Stimulated activated CD4-positive, alpha-beta T cell treated with anti-CD3 and anti-CD28 coated beads, Interleukin-15, amount 100 ng/mL, for 24 hours (primary cell): ENCODE measurements around the gene CCDC178.
"Not testable (repeated sequence)": the region's sequence is repeated elsewhere in the genome, so short reads cannot be mapped to it uniquely, and the experiment has no call there.

ENCODE experiments used
- DNase-seq: peaks from one replicate; pipeline ENCODE4 v3.0.0-alpha.2; 2020

Gene CCDC178

DNA sequence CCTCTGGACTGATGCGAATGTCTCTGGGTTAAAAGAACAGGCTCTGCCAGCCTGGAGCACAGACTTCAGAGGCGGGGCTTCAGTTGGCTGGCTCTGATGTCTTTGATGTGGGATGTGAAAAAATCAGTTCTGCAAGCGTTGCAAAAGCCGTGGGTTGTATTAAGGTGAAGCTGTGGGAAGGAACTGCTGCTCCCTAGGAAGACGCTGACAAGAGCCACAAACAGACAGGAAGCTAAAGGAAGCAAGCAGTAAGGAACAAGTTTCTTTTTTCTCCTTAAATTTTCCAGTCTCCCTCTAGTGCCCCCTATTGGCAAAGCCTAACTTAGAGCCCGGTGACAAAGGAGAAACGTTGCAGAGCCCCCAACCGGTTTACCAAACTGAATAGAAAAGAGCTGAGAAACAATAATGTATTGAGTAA lies 239.0 kb downstream of the CCDC178 start:
- DNase-seq = no peak

DNA sequence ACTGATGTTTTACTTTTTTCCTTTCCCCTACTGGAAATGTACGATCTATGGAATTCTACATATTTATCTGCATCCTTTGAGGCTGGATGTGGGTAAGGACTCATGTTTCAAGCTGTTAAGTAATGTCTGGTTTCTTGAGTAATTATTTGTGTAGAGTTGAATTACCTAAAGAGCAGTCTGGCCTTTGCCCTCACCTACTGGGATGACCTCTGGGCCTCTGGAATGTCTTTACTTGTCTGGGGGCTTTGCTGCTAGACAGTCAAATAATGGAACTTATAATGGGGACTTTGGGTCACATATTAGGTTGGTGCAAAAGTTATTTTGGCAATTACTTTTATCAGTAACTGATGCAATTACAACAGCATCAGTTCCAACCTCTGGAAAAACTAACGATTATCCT lies 244.7 kb downstream of the CCDC178 start:
- no peak for DNase-seq

DNA sequence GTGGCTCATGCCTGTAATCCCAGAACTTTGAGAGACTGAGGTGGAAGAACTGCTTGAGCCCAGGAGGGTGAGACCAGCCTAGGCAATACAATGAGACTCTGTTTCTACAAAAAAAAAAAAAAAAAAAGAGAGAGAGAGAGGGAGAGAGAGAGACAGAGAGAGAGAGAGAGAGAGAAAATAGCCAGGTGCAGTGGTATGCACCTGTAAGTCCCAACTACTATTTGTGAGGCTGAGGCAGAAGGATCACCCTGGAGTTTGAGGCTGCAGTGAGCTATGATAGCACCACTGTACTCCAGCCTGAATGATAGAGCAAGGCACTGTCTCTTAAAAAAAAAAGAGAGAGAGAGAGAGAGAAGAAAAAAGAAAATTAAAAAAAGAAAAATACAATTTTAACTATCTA lies 245.7 kb downstream of the CCDC178 start:
- no peak for DNase-seq

DNA sequence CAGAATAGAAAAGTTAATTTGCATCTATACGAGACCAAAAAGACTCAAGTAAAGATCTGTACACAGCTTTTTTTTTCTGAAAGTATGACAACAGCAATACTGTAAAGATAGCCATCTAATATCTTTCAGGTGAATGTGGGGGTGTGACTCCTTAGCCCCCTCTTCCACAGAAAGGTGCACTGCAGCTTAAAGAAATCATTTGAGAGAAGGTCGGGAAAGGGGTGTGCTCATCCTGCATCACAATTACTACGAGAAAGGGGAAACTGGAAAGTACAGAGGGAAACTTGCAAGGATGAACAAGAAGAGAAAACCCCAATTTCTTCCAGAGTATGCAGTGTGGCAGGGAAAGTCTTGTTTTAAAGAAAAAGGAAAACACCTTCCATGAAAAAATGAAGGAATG lies 255.6 kb downstream of the CCDC178 start:
- DNase-seq = no peak

DNA sequence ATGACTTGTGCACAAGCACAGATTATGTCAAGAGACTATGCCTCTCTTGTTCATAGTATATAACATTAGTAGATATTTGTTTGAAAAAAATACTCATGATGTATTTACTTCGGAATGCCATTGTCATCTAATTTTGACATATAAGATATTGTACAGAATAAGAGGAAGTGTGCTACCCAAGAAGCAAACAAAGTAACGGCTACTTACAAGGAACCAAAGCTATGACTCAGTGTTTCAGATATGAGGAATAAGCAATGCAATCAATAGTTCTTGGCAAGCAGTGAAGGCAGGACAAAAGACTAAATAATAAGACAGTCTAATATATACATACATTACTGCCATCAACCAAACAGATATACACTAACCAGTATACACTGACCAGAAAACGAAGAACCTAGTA lies 256.3 kb downstream of the CCDC178 start:
- no peak for DNase-seq

DNA sequence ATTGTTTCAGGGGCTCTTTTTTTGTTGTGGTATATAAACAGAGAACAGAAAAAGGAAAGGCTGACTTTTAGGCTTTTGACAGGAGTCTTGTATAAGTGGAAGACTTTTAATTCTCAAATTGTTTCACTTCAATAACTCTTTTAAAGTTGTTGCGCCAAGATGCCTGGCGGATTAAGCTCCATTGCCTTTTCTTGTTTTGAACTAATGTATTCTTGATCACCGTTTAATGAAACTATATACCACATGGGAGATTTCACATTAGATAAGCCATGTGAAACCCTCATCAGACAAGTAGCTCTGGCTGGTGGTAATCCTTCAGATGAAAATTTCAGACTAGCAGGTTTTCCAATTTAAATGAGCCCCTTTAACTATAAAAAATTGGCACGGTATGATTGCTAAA lies 257.4 kb downstream of the CCDC178 start:
- DNase-seq = no peak

DNA sequence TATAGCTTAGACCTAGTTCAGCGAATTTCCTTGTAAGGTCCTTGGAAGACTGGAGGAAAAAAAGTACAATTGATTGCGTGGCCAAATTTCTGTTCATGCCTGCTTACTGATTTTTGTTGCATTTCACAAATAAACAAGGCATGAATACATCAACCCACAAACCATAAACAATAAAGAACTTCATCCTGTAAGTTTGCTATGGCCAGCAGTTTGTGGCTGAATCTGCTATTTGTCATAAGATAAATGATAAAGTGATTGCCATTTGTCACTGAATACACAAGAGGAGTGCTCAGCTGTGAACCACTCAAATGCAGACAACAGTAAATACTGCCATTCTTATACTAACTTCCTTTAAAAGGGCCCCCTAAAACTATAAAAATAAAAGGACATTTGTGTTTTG lies 259.5 kb downstream of the CCDC178 start:
- no peak for DNase-seq

DNA sequence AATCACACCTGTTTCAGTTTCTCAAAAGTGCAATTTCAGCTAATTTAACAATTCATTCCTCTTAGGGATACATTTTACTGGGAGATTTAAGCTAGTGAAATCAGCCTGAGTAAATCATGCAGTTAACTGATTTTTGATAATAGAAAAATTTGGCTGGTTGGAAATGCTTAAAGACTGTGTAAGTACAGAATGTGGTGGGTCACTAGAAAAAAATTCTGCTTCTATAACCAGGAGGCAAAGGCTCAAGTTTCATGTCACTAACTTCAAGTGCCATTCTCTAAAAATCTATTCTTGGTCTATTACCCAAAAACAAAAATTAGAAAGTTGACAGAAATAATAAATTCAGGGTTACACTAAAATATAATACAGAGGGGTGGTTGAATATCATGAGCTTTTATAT lies 271.3 kb downstream of the CCDC178 start:
- no peak for DNase-seq

DNA sequence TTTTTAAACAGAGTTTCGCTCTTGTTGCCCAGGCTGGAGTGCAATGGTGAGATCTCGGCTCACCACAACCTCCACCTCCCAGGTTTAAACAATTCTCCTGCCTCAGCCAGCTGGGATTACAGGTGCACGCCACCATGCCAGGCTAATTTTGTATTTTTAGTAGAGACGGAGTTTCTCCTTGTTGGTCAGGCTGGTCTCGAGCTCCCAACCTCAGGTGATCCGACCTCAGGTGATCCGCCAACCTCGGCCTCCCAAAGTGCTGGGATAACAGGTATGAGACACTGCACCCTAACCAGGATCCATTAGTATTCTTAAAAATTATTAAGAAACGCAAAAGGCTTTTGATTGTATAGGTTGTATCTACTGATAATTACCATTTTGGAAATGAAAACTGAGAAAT lies 276.4 kb downstream of the CCDC178 start:
- DNase-seq = not testable (repeated sequence)

DNA sequence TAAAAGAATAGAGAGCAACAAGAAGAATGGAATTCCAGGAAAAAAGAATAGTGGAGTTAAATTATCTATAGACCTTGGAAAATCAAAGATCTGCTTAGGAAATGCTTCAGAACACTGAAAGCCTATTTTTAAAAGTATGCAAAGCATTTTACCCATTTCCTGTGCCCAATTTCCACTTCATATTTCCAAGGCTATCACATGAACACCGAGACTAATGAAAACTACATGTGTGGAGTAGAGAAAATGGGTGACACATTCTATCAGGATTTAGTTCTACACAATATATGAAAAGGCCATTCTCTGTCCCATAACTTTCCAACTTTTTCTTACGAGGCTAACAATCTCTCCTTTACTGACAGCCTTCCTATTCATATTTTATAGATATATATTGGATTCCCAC lies 279.4 kb downstream of the CCDC178 start:
- DNase-seq = no peak

DNA sequence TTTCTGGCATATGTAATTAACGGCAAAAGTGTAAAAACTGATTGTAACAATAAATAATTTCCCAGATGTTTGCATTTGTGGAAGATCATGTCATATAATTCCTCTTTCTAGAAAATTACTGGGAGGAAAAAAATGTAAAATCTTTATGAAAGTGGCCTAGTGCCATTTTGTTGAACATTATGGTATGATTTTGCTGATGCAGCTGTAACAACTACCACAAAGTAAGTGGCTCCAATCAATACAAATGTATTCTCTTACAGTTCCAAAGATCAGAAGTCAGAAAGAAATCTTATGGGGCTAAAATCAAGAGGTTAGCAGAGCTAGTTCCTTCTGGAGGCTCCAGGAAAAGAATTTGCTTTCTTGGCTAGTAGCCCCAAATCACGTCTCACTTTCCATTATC lies 281.4 kb downstream of the CCDC178 start:
- no peak for DNase-seq

DNA sequence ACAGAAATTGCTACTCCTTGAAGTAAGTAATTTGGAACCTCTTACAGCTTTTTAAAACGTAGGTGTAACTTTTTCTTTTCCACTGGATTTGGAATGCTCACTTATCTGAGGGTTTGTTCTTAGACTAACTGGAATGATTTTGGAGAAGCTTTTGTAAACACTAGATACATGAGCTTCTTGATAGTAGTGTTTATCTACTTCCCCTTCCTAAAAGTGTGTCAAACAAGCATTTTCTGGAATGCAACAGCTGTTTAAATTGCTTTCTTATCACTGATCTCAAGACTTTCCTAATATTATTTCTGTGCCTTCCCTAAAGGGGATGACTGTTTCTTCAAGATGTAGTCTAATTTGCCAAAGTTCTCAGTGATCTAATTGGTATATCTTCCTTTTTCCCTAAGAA lies 282.6 kb downstream of the CCDC178 start:
- no peak for DNase-seq

DNA sequence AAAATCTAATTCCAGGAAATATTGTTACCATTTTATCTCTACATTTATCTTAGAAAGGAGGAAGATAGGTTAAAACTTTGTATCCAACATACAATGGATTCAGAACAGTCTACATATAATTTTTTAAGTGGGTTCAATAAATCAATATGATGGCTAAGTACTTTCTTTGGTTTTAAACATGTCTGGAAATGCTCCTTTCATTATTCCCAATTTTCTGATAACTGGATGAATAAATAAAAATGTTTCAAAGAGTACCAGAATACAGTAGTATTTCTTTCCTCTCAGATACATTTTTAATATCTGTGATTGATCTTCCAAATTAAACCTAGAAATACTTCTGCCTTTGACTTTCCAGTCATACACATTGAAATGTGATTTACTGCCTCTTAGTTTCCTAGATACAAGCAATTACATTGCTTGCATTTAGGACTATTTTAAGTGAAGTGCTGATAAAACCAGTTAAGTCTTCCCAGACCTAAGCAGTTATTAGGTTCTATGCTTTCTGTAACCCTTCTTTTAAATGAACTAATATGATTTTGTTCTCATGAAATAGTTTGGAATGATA lies 283.5 kb downstream of the CCDC178 start:
- DNase-seq = no peak

DNA sequence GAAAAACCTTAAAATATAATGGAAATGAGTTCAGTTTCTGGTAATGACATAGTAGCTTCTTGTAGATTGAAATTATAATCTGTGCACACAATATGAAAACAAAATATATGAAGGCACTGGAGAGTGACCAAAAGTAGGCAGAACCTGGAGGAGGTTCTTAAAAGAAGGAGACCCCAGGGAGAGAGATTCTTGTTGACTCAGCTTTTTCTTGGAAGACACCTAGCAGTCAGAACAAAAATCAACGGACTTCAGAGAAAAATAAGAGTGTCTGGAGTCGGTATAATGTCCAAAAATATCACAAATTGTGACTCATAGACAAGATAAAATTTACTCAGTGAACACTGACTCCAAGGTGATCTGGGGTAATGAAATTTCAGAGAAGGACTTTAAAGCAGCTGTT lies 286.5 kb downstream of the CCDC178 start:
- DNase-seq = no peak

DNA sequence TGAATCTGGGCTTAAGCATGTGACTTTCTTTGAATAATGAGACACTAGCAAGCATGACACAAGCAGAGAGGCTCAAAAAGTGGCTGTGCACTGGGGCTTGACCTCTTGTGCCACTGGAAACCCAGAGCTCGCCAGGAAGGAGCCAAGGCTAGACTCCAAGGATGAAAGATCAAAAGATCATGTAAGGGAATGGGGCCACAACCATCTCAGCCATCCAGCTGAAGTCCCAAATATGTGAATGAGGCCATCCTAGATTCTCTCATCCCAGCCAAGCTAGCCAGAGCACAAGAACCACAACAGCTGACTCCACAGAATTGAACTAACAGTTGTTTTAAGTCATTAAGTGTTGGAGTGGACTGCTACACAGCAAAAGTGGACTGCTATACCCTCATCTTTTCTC lies 288.1 kb downstream of the CCDC178 start:
- DNase-seq = no peak

DNA sequence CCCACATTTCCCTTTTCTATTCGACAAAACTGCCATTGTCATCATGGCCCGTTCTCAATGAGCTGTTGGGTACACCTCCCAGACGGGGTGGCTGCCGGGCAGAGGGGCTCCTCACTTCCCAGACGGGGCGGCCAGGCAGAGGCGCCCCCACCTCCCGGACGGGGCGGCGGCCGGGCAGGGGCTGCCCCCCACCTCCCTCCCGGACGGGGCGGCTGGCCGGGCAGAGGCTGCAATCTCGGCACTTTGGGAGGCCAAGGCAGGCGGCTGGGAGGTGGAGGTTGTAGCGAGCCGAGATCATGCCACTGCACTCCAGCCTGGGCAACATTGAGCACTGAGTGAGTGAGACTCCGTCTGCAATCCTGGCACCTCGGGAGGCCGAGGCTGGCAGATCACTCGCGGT lies 292.7 kb downstream of the CCDC178 start:
- DNase-seq = not testable (repeated sequence)

DNA sequence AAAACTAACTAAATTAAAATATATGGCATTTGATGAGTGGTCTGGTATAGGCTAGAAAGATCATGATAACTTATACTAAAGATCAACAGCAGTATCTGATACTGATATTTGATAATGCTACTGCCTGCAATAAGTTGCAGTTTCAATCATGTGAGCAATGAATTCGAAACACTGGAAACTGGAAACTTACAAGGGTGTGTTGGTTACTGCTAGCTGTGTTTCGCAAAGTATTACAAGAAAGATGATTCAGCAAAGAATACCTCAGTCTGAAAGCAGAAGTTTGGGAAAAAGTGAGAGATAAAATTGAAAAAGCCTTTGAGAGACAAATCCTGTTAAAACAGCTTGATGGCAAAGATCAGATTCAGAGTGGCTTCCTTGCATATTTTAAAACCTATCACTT lies 294.5 kb downstream of the CCDC178 start:
- no peak for DNase-seq

DNA sequence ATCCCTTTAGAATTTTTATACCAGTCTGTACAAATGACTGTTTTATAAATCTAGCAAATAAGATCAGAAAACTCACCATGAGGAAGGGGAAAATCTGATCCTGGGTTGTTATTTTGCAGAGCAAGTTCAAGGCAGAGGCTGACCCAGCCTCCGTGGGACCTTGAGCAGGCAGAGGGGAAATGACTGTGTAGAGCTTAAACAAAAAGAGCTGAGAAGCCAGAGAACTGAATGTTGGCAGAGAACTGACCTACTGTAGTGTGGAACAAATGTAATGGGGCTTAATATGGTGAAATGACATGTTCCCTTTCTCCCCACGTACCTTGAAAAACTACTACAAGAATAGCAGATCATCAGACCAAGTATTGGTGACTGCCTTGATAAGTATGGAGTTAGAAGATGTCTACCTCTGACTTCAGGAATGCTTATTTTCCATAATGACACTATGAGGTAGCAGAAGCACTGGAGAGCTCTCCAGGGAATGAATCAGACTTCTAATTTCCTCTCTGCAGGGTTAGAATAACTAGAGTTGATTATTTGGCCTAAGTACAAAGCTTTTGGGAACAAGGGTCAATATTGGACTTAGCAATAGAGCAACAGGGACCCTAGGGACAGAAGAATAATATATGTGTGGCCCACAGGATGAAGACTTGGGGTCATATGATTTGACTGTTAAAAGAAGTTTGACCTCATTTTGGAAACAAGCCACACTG lies 304.4 kb downstream of the CCDC178 start:
- no peak for DNase-seq

DNA sequence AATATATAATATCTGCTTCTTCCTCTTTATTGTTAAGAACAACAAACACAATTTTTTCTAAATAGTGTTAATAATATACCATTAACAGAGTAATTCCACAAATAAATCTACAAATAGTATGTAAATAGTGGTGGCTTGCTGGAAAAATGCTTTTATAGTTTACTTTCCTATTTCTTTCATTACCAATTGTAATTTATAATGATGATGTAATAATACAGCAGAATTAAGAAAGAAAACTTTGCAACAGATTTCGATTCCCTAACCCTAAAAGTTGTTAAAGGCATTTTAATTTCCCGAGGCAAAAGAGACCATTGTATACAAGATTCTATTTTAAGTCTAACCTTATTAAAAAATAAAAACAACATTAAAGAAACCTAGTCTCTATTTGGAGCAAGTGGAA lies 307.9 kb downstream of the CCDC178 start:
- DNase-seq = no peak

DNA sequence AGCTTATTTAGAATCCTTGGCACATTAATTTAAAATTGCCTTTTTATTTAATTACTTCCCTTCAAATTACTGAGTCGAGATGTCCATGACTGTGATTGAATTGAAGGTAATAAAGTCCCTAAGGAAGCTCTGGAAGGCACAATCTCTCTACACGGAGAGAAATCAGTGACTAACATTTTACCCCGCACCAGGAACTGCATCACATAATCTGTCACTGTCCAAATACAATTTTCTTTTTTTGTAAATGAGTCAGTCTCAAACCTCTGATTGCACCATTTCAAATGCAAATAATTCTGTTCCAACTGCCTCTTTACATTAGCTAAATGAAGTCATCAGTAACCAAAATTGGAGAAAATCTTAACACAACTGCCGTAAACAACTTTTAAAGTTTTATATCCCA lies 311.9 kb downstream of the CCDC178 start:
- DNase-seq = no peak

DNA sequence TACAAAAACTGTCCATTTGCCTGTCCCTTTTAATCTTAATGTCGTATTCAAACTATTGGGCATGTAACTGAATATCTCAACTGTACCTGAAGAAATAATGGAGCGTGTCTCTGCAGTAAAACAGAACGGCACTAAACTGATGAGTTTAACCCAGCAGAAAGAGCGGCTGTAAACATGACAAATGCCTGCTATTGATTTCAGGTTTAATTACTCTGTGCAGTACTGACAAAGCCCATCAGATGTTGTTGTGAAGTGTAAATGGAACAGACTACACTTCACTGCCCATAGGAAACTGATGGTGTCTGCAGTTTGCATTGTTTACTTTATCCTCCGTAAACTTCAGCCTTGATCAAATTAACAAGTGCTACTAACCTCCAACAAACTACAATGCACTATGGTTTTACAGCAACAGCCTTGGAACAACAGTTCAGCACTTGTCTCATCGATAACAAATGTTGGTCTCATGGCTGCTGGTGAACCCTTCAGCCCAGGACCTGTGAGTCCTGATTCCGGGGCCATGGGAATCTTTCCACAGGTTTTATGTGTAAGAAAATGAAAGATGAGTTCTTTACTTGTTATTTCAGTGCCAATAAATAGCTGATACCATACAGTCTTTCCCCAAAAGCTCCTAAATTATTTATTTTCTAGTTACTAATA lies 316.5 kb downstream of the CCDC178 start:
- DNase-seq = no peak

DNA sequence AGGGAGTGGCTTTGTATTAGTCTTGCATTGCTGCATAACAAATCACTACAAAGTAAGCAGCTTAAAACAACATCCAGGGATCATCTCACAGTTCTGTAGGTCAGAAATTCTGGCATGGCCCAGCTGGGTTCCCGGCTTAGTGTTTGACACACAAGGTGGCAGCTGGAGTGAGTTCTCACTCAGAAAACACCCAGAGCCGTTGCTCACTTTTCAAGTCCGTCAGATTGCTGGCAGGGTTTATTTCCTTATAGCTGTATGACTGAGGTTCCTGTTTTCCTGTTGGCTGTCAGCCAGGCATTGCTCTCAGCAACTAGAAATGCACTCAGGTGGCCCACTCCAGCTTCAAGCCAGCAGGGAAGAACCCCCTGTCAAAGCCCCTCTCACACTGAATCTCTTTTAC lies 324.1 kb downstream of the CCDC178 start:
- DNase-seq = no peak

DNA sequence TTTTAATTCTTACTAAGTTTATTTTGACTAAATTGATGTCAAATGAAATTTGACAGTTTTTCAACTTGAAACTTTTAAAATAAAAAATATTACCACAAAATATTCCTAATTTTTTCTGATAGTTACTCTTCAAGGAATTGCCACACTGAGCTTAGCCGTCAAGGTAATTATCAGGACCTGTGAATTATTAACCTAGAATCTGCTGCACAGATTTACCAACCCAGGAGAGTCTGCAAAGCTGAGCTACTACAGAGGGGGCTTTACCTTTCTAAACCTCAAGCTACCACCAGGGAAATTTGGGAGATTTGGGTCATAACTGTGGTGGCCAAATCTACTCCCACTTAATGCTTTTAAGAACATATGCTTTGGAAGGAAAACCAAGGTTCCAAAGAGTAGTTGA lies 324.6 kb downstream of the CCDC178 start:
- DNase-seq = no peak

DNA sequence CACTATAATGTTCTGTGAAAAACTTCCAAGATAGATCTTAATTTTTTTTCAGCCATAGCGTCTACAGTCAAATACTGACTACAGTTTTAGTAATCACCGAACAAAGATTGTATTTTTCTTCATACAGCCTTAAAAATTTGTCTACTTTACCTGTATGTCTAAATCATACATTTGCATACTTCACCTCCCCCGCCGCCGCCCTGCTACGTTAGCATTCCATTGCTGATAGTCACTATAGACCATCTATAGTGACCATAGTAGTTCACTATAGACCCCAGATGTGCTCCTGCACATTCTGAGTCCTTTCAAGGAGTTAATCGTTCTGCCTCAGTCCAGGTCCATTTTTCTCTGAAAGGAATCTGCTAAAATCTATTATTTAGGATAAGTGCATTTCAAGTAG lies 325.0 kb downstream of the CCDC178 start:
- DNase-seq = no peak

DNA sequence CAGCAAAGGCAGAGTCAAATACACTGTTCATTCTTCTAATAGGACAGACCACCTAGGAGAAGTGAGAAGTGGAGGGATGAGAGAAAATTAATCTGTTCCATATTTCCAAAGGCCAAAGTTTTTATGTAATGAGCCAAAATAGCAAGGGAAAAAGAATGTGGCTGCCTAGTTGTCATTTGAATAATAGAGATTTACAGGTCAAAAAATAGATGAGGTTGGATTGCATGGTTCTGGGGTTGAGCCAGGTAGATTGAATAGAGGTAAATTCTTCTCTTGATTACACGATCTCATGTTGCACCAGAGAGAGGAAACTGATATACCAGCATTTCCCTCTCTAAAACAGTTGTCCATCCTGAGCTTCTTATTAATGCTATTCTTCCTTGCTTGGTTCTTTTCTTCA lies 325.8 kb downstream of the CCDC178 start:
- no peak for DNase-seq
